ENCODE measurements around the gene ZNF181. TPM values are rescaled to one million over a fixed set of nuclear protein-coding genes. Genes with fewer than 3 reads are reported as not detected.
"Not testable (repeated sequence)": the region's sequence is repeated elsewhere in the genome, so short reads cannot be mapped to it uniquely, and the experiment has no call there.

Gene ZNF181
- total RNA-seq (13.4 TPM), polyA plus RNA-seq (ENCODE audit: insufficient read depth, low read depth, low replicate concordance) (14.0 TPM)
- long read RNA-seq, donor 1, partial matches to known transcripts, result 0 of 1 reads
- long read RNA-seq, donor 1, other reads (novel, unspliced or antisense), result 0 of 1 reads
- long read RNA-seq, donor 2, full-length matches to known transcripts, result 2 of 2 reads
- long read RNA-seq, donor 2, partial matches to known transcripts, result 0 of 2 reads
- long read RNA-seq, donor 2, other reads (novel, unspliced or antisense), result 0 of 2 reads
- long read RNA-seq, donor 3, result 0 reads
- long read RNA-seq, donor 4, result 0 reads
- long read RNA-seq, donor 5, result 0 reads
- long read RNA-seq, donor 6, result 0 reads
- long read RNA-seq, donor 7, partial matches to known transcripts, result 0 of 5 reads
- long read RNA-seq, donor 7, other reads (novel, unspliced or antisense), result 4 of 5 reads
- long read RNA-seq, donor 8, full-length matches to known transcripts, result 1 of 1 reads
- long read RNA-seq, donor 8, partial matches to known transcripts, result 0 of 1 reads
- long read RNA-seq, donor 8, other reads (novel, unspliced or antisense), result 0 of 1 reads
- long read RNA-seq, donor 9, result 0 reads
- long read RNA-seq, donor 10, partial matches to known transcripts, result 10 of 11 reads
- long read RNA-seq, donor 10, other reads (novel, unspliced or antisense), result 0 of 11 reads

- no peak for TF ChIP-seq CTCF (IDR thresholded peaks at IDR 0.05; ENCODE audit: borderline replicate concordance, extremely low read depth, insufficient read depth)
- peak within 1 kb of the TSS; percentile 34 to 97 (median 93) for H3K9ac ChIP-seq (ENCODE audit: low read length in 3 of 3)
- intact Hi-C loops (cut with DNase I), result no loop called here
- peaks cover 7 to 30% (median 13%) of the 10 kb centered on the region in 3 donors for H3K36me3 ChIP-seq (ENCODE audit: control insufficient read depth in 2 of 3, insufficient read depth in 3 of 3, low read length in 3 of 3)
- peak within 1 kb of the TSS; percentile 96 for H3K27ac ChIP-seq (ENCODE audit: low read depth in 2 of 2, low read length in 2 of 2)
- no peak for FAIRE-seq
- peak; percentile 91 to 96 (median 95) for DNase-seq
- peak within 1 kb of the TSS; percentile 84 to 98 (median 98) for H3K4me3 ChIP-seq (ENCODE audit: low read length in 3 of 3)
- peaks cover 0 to 20% (median 1%) of the 10 kb centered on the region in 3 donors for H3K9me3 ChIP-seq (ENCODE audit: control insufficient read depth in 2 of 3, insufficient read depth in 1 of 3, low read length in 3 of 3)
- H3K4me1 ChIP-seq (ENCODE audit: control insufficient read depth in 2 of 3, insufficient read depth in 2 of 3, low read depth in 1 of 3, low read length in 3 of 3), result peaks cover 0 to 8% (median 5%) of the 10 kb centered on the region in 3 donors
- no peaks in the 10 kb centered on the region for H3K27me3 ChIP-seq (ENCODE audit: control insufficient read depth, insufficient read depth, low read length)
Measured at GRCh38 chr19:34733746-34734536, at the start of gene ZNF181. Gene ZNF181, plus strand, starts transcription at chr19:34734243. Its CDS starts 795 bp downstream, at chr19:34735038.

GRCh38 chr19:34685266-34685665 lies 48.8 kb upstream of the ZNF181 start:
- H3K4me3 ChIP-seq (ENCODE audit: low read length in 3 of 3); H3K27me3 ChIP-seq (ENCODE audit: control insufficient read depth, insufficient read depth, low read length); H3K27ac ChIP-seq (ENCODE audit: low read depth in 2 of 2, low read length in 2 of 2); intact Hi-C loops (cut with DNase I); DNase-seq; H3K4me1 ChIP-seq (ENCODE audit: control insufficient read depth in 2 of 3, insufficient read depth in 2 of 3, low read depth in 1 of 3, low read length in 3 of 3); FAIRE-seq; H3K9ac ChIP-seq (ENCODE audit: low read length in 3 of 3): not testable (repeated sequence)
- Histone ChIP-seq H3K36me3 (ENCODE audit: control insufficient read depth in 2 of 3, insufficient read depth in 3 of 3, low read length in 3 of 3) (peaks cover 17 to 30% (median 18%) of the 10 kb centered on the region in 3 donors), H3K9me3 (ENCODE audit: control insufficient read depth in 2 of 3, insufficient read depth in 1 of 3, low read length in 3 of 3) (peaks cover 9 to 63% (median 10%) of the 10 kb centered on the region in 3 donors)

GRCh38 chr19:34686455-34686854 lies 47.6 kb upstream of the ZNF181 start:
- TF ChIP-seq CTCF (IDR thresholded peaks at IDR 0.05; ENCODE audit: borderline replicate concordance, extremely low read depth, insufficient read depth), result no peak
- intact Hi-C loops (cut with DNase I), result no loop called here
- FAIRE-seq (no peak), DNase-seq (no peak)
- no peaks in the 10 kb centered on the region for H3K27me3 ChIP-seq (ENCODE audit: control insufficient read depth, insufficient read depth, low read length)
- no peak overlapping the region for H3K4me3 ChIP-seq (ENCODE audit: low read length in 3 of 3)
- peaks cover 5 to 64% (median 7%) of the 10 kb centered on the region in 3 donors for H3K9me3 ChIP-seq (ENCODE audit: control insufficient read depth in 2 of 3, insufficient read depth in 1 of 3, low read length in 3 of 3)
- peaks cover 15 to 27% (median 16%) of the 10 kb centered on the region in 3 donors for H3K36me3 ChIP-seq (ENCODE audit: control insufficient read depth in 2 of 3, insufficient read depth in 3 of 3, low read length in 3 of 3)
- no peaks in the 10 kb centered on the region for H3K4me1 ChIP-seq (ENCODE audit: control insufficient read depth in 2 of 3, insufficient read depth in 2 of 3, low read depth in 1 of 3, low read length in 3 of 3)
- no peak overlapping the region for H3K9ac ChIP-seq (ENCODE audit: low read length in 3 of 3)
- no peak overlapping the region for H3K27ac ChIP-seq (ENCODE audit: low read depth in 2 of 2, low read length in 2 of 2)
